DLD1 (cell line): ENCODE data around the gene SMDT1.

Experiments used
- in situ Hi-C: cut with HindIII; loops from 2 replicates; pipeline ENCODE4 v1.10.0; 2017; ENCODE audit warnings: low sequenced_read_pairs

The SMDT1 gene

GRCh38 chr22:42079319-42080251 lies at the start of gene SMDT1:
Gene SMDT1, plus strand, starts transcription at chr22:42079700. Its CDS starts 69 bp downstream, at chr22:42079769.
- in situ Hi-C loops, result no loop called here

DNA sequence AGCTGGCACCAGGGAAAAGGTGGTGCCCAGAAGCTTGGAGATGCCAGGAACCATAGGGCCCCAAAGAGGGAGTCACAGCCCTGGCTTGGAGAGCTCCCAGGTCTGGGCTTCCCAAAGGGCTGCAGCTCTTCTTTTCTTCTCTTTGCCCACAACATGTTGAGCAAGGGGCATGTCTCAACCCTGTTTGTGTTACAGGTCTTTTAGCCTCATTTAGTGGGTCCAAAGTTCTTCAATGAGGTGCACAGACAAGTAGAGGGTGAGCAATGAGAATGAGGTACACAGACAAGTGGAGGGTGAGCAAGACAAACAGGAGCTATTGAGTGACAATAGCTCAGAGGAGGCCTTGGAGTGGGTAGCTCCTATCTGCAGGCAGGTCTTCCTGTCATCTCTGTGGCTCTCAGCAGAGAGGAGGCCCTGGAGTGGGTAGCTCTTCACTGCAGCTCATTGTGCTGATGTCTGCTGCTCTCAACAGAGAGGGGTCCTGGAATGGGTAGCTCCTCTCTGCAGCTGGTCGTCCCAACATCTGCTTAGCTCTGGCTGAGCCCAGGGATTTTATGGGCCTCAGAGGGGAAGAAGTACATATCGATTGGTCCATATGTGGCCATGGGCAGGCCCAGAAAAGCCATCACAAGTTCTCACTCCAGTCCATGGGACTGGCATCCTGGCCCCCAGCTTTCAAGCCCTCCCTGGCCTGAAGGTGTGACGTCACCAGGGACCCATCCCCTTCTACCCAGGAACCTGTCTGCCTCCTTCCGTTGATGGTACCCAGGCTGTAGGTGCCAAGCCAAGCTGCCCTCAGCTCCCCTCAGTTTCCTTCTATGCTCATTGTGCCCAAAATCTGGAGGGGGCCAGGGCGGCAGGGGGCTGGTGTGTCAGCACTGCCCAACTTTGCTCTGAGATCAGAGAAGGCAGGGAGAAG lies 46.0 kb upstream of the SMDT1 start:
- in situ Hi-C loops, result no loop called here

- in situ Hi-C loops, result no loop called here
Observed at GRCh38 chr22:42035256-42035655, 44.2 kb upstream of the SMDT1 start.

- in situ Hi-C loops, result no loop called here
Observed at GRCh38 chr22:42039271-42039670, 40.2 kb upstream of the SMDT1 start.

GRCh38 chr22:42041784-42042183 lies 37.7 kb upstream of the SMDT1 start:
- in situ Hi-C loops, result no loop called here

- in situ Hi-C loops, result no loop called here
Observed at GRCh38 chr22:42050641-42051180, 28.8 kb upstream of the SMDT1 start.

GRCh38 chr22:42052765-42053164 lies 26.7 kb upstream of the SMDT1 start:
- in situ Hi-C loops, result no loop called here

- in situ Hi-C loops, result no loop called here
Observed at GRCh38 chr22:42056757-42057511, 22.6 kb upstream of the SMDT1 start.

DNA sequence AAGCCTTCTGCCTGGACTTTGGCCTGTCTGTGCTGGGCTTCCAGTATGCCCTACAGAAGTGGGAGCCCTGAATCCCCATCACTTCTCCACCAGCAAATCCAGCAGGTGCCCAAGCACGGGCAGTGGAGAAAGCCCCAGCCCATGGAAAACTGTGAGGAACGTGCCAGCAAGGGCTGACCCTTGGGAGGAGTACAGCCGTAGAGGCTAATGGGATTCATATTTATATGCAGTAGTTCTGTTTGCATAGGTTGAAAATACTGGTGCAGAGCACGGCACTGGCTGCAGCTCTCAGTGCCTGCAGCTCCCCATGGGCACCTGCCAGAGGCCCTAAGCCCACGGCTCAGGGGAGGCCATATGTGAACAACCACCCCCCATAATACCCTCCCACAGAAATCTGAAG lies 19.0 kb upstream of the SMDT1 start:
- in situ Hi-C loops, result no loop called here

GRCh38 chr22:42061041-42061440 lies 18.5 kb upstream of the SMDT1 start:
- in situ Hi-C loops, result no loop called here

DNA sequence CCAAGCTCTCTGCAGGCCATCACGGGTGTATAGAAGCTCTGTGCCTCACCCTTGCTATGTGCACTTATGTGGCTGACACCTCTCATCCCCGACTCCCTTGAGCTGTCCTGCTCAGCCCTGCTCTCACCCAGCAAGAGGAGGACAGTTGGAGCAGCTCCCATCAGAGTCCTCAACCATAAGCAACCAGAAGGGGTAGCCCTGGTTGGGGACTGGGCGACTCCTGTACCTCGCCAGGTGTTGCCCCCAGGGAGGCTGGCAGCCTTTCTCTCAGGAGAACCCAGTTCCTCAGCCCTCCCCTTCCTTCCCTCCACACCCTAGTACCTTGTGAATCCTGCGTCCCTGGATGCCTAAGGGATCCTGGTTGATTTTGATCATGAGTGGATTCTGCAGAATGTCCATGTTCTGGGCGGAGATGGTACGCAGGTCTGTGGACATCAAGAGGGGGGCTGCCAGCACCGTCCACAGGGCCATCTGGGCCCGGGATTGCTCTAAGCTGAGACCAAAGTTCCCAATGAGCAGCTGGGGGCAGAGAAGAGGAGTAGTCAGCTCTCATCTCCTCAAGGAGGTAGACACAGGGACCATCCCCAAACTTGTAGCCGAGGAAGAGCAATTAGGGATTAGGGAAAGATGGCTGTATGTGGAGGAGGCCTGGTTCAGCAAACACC lies 16.9 kb upstream of the SMDT1 start:
- in situ Hi-C loops, result no loop called here

DNA sequence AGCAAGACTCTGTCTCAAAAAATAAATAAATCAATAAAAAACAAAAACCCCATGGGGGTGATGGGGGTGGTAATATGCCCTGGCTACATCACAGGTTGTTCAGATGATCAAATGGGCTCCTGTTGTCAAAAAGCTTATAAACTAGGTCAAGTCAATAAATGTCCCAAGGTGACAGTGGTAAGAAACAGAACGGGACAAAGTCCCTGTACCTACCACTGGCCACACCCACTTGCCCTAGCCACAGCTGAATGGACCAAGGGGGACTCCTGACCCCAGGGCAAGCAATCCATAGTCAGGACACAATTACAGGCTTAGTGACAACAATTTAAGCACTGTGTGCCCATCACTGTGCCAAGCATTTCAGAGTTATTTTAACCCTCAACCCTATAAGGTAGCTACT lies 14.9 kb upstream of the SMDT1 start:
- in situ Hi-C loops, result no loop called here

DNA sequence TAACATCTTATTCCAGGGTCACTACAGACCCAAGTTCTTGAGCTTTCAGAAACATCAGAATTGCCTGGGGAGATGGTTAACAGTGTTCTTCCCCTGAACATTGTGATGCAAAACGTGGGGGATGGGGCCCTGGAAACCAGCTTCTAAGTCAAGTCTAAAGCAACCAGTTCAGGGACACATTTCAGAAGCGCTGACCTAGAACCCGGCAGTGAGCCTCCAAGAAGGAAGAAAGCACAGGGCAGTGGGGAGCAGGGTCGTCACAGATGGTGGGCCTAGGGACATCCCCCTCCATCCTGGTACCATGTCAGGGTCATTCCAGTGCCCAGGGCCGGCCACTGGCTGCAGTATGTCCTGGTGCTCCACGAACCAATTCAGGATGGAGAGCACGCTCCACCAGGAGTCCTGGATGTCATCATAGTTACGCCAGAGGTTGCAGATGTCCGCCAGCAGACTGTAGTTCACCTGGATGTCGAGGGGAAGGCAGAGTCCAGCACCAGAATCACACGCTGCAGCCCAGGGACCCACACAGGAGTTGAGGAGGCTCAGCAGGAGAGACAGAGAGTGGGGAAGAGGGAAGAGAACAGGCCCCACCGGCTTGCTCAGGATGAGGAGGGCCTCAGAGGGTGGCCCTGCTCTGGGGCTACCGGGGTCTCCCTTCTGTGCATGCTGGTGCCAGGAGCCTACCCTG lies 13.9 kb upstream of the SMDT1 start:
- in situ Hi-C loops, result no loop called here

- in situ Hi-C loops, result no loop called here
Observed at GRCh38 chr22:42066126-42066761, 13.3 kb upstream of the SMDT1 start.

DNA sequence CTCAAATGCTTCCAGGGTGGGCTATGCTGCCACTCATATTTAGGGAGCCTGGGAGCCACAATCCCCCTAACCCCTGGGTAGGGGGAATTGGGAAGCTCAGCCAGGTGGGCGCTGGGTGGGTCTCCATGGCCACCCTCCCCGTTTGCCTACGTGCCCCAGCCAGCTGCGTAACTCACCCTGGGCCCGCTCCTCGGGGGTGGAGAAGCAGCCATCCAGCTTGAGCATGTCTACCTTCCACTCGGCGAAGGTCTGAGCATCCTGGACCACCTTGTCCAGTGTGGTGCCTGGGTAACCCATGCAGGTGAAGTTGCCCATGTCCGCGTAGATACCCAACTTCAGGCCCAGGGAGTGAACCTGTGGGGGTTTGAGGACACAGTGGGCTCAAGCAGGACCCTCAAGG lies 12.6 kb upstream of the SMDT1 start:
- in situ Hi-C loops, result no loop called here

- in situ Hi-C loops, result no loop called here
Observed at GRCh38 chr22:42067671-42068251, 11.7 kb upstream of the SMDT1 start.

DNA sequence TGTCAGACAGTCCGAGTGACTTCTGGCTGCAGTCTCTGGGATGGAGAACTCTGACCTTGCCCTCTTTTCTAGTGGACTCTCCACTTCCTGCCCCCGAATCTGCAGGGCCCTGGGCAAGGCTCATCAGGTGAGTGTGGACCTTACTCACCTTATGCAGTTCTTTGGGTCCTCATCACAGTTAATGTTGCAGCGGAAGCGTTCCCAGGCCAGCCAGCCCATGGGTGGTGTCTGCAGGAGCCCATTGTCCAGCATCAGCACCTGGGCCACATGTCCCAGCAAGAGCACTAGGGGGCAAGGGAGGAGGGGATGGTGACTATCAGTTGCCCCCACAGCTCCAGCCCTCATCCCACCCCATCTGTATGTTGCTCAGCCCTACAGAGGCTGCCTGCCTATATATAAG lies 11.2 kb upstream of the SMDT1 start:
- in situ Hi-C loops, result no loop called here

DNA sequence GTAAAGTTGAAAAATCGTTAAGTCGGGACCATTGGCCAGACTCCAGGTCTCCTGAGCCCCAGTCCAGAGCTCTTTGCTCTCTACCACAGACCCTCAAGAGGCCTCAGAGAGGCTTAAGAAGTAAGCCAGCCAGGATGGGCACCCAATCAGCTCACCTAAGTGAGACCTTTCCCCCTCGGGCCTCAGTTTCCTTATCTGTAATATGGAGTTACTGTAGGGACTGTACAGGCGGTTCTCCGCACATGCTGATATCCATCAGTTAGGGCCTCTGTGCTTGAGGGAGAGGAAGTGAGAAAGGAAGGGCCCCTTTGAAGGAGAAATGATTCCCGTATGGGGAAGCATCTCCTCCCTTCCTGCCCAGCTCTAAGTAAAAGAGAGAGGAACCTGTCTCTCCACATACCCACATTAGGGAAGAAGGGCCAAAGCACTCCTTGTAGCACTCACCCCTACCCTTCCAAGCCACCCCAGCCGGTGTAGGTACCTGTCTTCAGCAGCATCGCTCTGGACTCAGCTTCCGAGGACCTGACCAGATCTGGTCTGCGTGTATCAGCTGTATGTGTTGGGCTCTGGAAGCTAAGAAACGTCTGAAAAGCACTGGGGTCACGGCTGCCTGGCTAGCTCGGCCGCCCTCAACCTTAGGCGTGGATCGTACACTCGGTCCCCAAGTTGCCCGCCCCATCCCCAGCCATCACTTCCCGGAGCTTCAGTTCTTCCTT lies 9.5 kb upstream of the SMDT1 start:
- in situ Hi-C loops, result no loop called here
